G401 (cell line): ENCODE results near the gene LMBR1. TPM values are rescaled to one million over a fixed set of nuclear protein-coding genes. Genes with fewer than 3 reads are reported as not detected.
"Not testable (repeated sequence)": the region's sequence is repeated elsewhere in the genome, so short reads cannot be mapped to it uniquely, and the experiment has no call there.

Experiments used
- DNase-seq: peaks from one replicate; pipeline ENCODE4 v3.0.0-alpha.2; 2015; ENCODE audit warnings: low spot score
- in situ Hi-C: cut with HindIII; loops from 2 replicates; pipeline ENCODE4 v1.10.0; 2016; ENCODE audit warnings: low sequenced_read_pairs, mixed read lengths
- total RNA-seq: library from RNA; depleted of rRNA; stranded (reverse); fragments of >200 nt; shearing (Covaris generic); gene quantifications from 2 replicates; pipeline ENCODE4 v1.2.3, GENCODE V29; 2014

The LMBR1 gene
- total RNA-seq, 1 experiment from 2014 or later, result 78.8 TPM

DNA sequence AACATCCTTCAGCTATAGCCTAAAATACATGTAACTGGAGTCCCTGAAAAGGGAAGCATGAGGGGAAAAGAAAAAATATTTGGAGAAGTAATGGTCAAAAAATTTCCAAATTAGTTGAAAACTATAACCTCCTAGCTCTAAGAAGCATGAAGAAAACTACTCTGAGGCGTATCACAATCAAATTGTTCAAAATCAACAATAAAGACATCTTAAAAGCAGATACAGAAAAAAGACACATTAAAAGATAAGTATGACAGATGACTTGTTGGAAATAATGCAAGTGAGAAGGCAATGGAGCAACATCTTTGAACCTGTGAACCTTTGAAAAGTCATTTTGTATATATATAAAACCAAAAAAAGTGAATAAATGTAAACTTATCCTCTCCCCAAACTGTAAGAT is 159.3 kb downstream of the LMBR1 start:
- in situ Hi-C loops, result no loop called here

DNA sequence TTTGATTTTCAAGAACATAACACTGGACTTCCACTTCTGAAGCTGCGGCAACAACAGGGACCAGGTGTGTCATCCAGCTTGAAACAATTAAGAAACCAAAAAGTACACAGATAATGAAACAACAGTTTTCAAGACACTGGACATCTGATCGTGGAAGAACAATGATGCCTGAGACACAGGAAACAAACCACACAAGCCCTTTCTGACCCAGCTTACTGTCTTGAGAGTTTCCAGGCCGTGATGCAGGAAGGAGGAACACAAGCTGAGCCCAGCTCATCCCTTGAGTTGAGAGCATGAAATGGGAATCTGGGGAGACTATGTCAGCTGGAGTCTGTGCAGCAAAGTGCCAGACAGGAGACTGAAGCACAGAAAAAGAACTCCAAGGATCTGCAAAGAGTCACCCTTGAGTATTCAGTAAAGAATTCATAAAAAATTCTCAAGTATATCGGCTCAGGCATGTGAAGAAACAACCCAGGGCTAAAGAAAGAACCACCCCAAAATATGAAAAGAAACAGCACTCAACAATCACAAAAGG is 160.8 kb downstream of the LMBR1 start:
- DNase-seq, result no peak
- in situ Hi-C loops, result no loop called here

More for the DNA sequence above, 159.3 kb downstream of the LMBR1 start:
- DNase-seq, result no peak

DNA sequence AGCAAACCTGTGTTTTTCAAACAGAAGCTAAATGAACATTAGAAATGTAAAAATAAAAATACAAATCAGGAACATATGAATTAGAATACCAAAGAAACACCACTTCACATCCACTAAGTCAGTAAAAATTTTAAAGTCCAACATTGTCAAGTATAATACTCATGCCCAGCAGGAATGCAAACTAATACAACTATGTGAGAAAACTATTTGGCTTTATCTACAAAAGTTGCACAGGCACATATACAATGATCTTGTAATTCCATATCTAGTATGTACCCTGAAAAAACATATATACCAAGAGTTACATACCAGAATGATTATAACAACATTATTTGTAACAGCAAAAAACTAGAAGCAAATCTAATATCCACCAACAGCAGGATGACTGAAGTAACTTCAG is 161.3 kb downstream of the LMBR1 start:
- in situ Hi-C loops, result no loop called here

DNA sequence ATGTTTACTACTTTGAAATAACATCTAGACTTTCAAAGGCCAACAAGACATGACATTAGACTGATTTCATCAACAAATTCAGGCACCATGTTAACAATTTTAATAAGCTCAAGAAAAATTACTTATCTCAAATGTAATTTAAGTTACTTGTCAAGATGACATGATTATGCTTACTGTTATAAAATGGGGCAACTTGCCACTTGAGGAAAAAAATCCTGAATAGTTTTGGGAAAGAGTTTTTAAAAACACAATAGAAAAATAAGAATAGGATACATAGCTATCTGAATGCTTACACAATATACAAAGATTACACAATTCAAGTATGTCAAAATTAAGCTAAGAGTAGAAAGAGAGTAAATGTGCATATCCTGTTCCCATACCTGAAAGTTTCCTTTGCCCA is 167.0 kb downstream of the LMBR1 start:
- no peak for DNase-seq
- in situ Hi-C loops, result no loop called here

More for the DNA sequence above, 161.3 kb downstream of the LMBR1 start:
- no peak for DNase-seq

DNA sequence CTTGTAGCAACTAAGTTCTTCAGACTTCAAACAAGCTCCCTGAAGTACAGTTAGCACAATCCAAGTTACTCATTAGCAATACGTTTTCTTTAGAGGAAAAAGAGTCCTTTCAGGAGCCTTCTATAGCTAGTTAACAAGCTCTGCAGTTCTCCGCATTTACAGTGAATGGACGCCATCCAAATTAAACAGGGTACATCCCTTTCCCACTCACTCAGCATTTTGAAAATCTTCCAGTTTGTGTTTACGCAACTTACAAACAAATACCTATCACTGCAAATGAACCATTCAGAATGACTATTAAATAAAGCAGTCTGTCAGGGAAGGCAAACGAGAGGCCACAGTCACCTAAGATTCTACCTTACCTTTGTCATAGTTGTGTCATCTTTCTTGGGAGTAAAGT is 167.9 kb downstream of the LMBR1 start:
- in situ Hi-C loops, result no loop called here
- no peak for DNase-seq

DNA sequence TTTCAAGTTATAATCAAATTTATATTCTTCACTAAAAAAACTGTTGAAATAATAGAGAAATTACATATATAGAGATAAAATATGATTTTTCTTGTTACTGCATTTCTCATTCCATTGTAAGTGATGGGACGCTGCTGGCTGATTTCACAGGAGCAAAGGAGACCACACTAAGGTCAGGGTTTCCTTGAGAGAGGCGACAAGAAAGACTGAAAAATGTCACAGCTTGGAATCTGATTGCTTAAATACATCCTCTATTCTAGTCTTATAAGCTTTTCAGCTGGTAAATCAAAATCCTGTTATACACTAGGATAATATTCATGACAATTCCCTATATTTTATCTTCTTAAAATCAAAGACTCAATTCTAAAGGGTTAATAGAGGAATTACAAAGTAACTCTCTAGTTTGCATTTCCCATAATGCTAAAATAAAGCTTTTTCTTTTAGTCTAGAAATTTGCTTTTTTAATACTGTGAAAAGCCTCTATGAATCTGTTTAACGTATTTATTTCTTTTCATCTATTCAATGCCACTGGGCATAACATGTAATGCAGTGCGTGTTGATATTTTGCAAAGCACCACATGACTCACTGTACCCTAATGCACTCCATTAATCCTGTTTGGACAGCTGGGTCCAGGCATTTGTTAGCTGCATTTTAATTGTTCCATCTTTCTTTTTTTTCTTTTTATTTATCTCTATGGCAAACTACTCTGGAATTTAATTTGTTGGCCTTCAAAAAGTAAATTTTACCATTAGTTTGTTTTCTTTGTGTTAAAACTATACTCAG is 170.7 kb downstream of the LMBR1 start:
- in situ Hi-C loops, result no loop called here

DNA sequence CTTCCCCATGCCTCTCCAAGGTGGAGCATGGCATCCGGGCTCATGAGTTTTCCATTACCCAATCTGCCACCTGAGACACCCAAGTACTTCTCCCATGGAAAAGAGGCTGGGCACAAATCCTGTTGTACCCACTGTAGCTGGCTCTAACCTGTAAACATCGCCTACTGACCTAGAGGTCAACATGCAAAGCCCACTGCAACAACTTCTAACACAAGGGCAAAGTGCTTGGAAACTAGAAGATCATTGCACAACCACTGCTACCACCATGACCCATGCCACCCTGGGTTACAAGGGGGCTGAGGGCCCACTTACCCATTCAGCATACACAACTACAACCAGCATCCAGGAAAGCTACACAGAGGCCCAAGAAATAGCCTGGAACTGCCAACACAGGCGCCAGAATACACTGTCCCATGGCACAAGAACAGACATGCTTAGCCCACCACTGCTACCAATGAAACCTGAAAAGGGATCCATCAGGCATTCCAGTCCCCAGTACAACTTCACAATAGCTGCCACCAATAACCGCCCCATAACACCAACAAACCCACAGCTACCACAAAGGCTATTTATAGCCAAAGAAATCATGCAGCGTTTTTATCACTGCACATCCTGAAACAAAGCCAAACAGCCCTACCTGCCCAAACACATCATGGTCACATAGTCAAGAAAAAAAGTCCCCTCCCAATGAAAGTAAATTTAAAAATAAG is 189.1 kb downstream of the LMBR1 start:
- in situ Hi-C loops, result no loop called here
- DNase-seq, result no peak

More for the DNA sequence above, 170.7 kb downstream of the LMBR1 start:
- no peak for DNase-seq

DNA sequence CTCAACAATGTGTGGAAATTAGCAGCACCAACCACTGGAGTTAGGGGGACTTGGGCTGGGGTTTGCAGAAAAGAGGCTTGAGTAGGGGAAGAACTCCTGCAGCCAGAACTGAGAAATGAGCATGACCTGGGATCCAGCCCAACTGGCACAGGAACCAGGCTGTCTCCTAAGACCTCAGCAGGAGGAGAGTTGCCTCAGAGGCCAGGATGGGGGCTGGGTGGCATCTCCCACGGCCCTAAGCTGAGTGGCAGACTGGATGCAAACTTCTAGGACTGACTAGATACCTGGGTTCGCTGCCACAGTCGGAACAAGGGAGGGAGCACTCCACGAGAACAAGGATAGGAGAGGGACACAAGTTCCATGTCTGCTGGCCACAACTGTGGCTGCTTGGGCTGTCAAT is 189.8 kb downstream of the LMBR1 start:
- peak; percentile 16 for DNase-seq
- in situ Hi-C loops, result no loop called here

DNA sequence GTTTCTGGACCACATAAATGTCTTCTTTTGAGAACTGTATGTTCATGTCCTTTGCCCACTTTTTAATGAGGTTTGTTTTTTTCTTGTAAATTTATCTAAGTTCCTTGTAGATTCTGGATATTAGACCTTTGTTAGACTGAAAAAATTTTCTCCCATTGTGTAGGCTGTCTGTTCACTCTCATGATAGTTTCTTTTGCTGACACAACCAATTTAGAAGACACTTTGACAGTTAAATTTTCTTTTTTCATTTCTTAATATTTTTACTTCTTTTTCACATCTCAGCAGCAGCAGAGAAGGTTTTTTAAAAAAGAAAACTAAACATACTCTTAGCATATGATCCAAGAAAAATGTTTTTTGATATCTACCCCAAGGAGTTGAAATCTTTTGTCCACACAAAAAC is 190.6 kb downstream of the LMBR1 start:
- in situ Hi-C loops, result no loop called here
- DNase-seq, result no peak

DNA sequence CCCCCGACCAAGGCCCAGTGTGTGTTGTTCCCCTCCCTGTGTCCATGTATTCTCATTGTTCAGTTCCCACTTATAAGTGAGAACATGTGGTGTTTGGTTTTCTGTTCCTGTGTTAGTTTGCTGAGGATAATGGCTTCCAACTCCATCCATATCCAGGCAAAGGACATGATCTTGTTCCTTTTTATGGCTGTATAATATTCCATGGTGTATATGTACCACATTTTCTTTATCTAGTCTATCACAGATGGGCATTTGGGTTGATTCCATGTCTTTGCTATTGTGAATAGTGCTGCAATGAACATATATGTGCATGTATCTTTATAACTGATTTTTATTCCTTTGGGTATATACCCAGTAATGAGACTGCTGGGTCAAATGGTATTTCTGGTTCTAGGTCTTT is 191.2 kb downstream of the LMBR1 start:
- in situ Hi-C loops, DNase-seq: not testable (repeated sequence)

DNA sequence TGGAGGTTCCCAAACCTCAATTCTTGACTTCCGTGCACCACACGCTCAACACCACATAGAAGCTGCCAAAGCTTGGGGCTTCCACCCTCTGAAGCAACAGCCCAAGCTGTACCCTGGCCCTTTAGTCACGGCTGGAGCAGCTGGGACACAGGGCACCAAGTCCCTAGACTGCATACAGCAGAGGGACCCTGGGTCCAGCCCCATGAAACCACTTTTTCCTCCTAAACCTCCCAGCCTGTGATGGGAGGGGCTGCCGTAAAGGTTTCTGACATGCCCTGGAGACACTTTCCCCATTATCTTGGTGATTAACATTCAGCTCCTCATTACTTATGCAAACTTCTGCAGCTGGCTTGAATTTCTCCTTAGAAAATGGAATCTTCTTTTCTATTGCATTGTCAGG is 194.5 kb downstream of the LMBR1 start:
- DNase-seq, in situ Hi-C loops: not testable (repeated sequence)

DNA sequence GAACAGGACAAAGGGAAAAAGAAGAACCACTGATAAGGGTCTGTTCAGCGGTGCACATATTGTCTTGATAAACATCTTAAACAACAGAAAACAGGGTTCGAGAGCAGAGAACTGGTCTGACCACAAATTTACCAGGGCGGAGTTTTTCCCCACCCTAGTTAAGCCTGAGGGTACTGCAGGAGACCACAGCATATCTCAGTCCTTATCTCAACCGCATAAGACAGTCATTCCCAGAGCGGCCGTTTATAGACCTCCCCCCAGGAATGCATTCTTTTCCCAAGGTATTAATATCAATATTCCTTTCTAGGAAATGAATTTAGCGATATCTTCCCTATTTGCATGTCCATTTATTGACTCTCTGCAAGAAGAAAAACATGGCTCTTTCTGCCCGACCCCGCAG is 195.7 kb downstream of the LMBR1 start:
- in situ Hi-C loops, result not testable (repeated sequence)

DNA sequence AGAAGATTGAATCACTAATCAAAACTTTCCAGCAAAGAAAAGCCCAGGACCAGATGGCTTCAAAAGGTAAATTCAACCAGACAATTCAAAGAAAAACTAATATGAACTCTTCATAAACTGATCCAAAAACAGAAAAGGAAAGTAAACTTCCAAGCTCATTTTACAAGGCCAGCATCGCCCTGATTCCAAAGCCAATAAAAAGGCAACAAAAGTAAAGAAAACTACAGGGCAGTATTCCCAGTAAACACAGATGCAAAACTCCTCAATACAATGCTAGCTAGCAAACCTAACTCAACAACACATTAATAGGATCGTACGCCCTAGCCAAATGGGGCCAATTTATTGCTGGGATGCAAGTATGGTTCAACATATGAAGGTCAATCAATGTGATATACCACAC is 199.4 kb downstream of the LMBR1 start:
- in situ Hi-C loops, result no loop called here
- no peak for DNase-seq

More for the DNA sequence above, 195.7 kb downstream of the LMBR1 start:
- not testable (repeated sequence) for DNase-seq

DNA sequence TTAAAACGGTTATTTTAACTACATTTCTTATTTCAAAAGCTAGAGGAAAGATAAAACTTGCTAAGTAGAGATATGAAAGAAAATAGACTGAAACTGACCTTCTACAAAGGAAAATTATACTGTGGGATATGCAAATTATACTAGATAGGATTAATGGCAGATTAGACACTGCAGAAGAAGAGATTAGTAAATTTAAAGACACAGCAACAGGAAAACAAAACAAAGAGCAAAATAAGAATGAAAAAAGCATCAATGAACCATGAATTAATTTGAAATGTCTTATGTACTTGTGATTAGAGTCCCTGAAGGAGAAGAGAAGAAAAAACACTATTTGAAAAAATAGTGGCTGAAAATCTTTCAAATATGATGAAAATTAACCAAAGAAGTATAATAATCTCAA is 200.1 kb downstream of the LMBR1 start:
- no peak for DNase-seq
- in situ Hi-C loops, result no loop called here

DNA sequence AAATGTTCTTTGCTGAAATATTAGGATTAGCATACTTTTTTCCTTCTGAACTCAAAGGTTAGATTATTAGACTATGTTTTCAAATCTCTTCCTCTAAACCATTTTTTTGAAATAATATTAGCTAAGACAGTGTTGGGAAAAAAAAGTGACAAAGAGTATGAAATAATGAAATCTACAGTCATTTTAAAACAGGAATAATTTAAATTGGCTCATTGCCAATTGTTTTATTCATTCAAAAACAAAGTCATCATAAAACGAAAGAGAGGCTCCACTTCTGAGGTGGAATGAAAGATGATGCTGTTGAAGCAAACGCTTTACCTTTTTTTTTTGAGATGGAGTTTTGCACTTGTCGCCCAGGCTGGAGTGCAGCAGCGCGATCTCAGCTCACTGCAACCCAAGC is 201.2 kb downstream of the LMBR1 start:
- DNase-seq, result no peak
- in situ Hi-C loops, result no loop called here

DNA sequence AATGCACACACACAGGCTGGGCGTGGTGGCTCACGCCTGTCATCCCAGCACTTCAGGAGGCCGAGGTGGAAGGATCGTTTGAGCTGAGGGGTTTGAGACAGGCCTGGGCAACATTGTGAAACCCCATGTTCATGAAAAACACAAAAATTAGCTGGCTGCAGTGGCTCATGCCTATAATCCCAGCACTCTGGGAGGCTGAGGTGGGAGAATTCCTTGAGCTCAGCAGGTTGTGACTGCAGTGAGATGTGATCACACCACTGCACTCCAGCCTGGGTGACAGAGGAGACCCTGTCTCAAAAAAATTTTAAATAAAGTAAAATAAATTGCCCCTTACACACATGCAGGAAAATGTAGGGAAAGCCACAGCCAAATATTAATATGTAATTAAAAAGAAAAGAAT is 208.3 kb downstream of the LMBR1 start:
- no peak for DNase-seq
- in situ Hi-C loops, result no loop called here

DNA sequence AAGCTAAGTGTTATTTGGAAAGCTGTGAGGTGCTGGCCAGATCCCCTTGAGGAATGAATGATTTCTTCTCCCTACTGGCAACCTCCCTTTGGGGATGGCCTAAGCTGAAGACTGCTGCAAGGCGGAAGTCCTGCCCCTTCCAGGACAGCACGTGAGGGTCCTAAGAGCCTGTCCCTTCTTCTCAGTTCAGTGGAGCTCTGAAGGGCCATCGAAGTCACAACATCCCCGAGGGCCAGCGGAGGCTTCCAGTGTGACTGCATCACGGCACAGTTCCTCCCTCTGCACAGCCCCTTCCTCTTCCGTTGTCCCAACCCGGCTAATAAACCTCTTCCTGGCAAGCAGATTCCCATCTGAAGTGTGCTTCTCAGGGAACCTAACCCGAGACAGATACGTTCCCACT is 208.7 kb downstream of the LMBR1 start:
- DNase-seq, result no peak
- in situ Hi-C loops, result no loop called here

DNA sequence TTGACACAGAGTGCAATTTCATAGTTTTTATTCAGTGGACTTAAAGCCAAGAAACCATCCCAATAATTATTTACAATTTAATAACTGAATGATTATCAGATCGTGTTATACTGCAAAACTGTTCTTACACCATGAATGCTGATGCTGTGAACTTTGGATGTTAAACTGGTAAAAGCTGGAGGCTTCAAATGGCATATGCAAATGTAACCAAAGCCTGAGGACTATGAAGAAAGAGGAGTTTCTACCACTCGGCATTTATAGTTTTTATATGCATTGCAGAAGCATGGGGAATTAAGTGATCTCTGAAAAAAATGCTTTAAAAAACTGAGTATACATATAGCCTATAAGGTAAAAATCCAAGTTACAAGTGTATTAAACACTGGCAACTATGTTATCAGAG is 210.1 kb downstream of the LMBR1 start:
- in situ Hi-C loops, result no loop called here
- DNase-seq, result no peak

DNA sequence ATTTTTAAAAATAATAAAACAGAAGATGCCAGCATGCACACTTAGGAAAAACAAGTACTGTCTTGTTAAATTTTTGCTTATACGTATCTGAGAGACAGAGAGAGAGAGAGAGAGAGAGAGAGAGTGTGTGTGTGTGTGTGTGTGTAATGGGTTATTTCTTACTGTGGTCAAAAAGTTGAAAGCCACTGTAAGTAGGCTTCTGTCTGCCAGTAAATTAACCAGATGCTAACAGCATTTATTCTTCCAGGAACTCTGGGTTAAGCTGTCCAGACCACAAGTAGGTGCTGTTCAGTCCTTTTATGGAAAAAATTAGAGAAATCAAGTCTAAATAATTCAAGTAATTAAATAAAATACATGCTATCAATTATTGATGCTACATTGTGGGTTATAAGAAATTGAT is 212.7 kb downstream of the LMBR1 start:
- in situ Hi-C loops, result no loop called here

DNA sequence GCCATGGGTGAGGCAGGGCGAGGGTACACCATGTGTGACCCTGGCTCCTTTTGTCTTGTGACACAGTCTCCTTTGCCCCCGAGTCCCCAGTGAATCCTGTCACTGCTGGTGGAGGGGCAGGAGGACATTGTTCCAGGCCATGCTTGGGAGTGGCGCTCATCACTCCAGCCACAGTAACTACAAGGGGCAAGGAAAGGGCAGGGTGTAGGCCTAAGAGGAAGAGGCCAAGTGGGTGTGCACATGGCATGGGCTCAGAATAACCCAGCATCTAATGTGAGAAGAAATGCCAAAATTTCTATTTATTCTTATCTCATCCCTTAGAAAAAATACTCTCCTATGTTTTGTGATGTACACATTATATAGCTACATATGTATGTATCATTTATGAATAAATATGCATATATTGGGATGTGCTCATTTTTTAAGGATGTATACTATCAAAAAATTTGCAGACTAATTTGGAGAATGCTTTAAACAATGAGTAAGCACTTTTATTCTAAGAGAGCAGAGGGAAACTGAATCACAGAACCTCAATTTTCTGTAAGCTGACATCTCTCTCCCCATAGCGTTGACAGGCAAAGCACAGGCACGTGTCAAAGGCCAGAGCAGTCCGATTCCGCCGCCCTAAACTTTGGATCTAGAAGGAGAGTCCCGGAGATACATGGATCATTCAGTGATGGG is 215.5 kb downstream of the LMBR1 start:
- DNase-seq, result no peak
- in situ Hi-C loops, result no loop called here

More for the DNA sequence above, 212.7 kb downstream of the LMBR1 start:
- DNase-seq, result no peak
